ENCODE data around the gene SNTG2. TPM values are rescaled to one million over a fixed set of nuclear protein-coding genes. Genes with fewer than 3 reads are reported as not detected.
A peak's percentile ranks its signal among the peaks of the same experiment; 100 is the strongest.

SNTG2 gene
- total and polyA plus RNA-seq, 10 donors: 1.9 to 59.4 (median 18.3) TPM

GRCh38 chr2:1236606-1237005 is 286.0 kb downstream of the SNTG2 start:
- Histone ChIP-seq H3K27ac (no peak overlapping the region), H3K4me3 (no peak overlapping the region), H3K27me3 (replicated peaks in 1 of 7) (peaks cover 0 to 5% (median 0%) of the 10 kb centered on the region in 7 donors), H3K4me1 (peaks cover 0 to 40% (median 0%) of the 10 kb centered on the region in 6 donors), H3K36me3 (no peaks in the 10 kb centered on the region), H3K9me3 (no peaks in the 10 kb centered on the region)
- intact Hi-C loops (cut with DNase I; ENCODE audit: low total_unique reads): no loop called here
- DNase-seq: no peak
- no peak for TF ChIP-seq CTCF (IDR thresholded peaks at IDR 0.05 in 8 of 11, conservative IDR thresholded peaks at IDR 0.05 in 3 of 11)
- no peak for TF ChIP-seq POLR2A (IDR thresholded peaks at IDR 0.05)
- no peak for TF ChIP-seq POLR2AphosphoS5 (IDR thresholded peaks at IDR 0.05)
- 80 to 95% (median 90%) methylated on average over 1 of the region's 1 CpG for WGBS, 5 donors

- Histone ChIP-seq H3K27ac (no peak overlapping the region), H3K4me3 (no peak overlapping the region), H3K9me3 (no peaks in the 10 kb centered on the region), H3K36me3 (no peaks in the 10 kb centered on the region), H3K27me3 (replicated peaks in 1 of 7) (peaks cover 0 to 5% (median 0%) of the 10 kb centered on the region in 7 donors), H3K4me1 (peaks cover 0 to 43% (median 0%) of the 10 kb centered on the region in 6 donors)
- TF ChIP-seq POLR2A (IDR thresholded peaks at IDR 0.05) (no peak), CTCF (IDR thresholded peaks at IDR 0.05 in 8 of 11, conservative IDR thresholded peaks at IDR 0.05 in 3 of 11) (no peak), POLR2AphosphoS5 (IDR thresholded peaks at IDR 0.05) (no peak)
- no peak for DNase-seq
- 77 to 84% (median 82%) methylated on average over 8 to 18 of the region's 18 CpGs for WGBS, 5 donors
- intact Hi-C loops (cut with DNase I; ENCODE audit: low total_unique reads): no loop called here
Measured at GRCh38 chr2:1237783-1238182, 287.1 kb downstream of the SNTG2 start.

GRCh38 chr2:1238598-1239138 is 288.0 kb downstream of the SNTG2 start:
- Histone ChIP-seq H3K4me3 (no peak overlapping the region), H3K27ac (peak overlapping the region in 2 of 8 donors; percentile 55 to 60), H3K27me3 (replicated peaks in 1 of 7) (peaks cover 0 to 5% (median 0%) of the 10 kb centered on the region in 7 donors), H3K36me3 (no peaks in the 10 kb centered on the region), H3K4me1 (peaks cover 0 to 50% (median 0%) of the 10 kb centered on the region in 6 donors), H3K9me3 (no peaks in the 10 kb centered on the region)
- no peak for DNase-seq
- intact Hi-C loops (cut with DNase I; ENCODE audit: low total_unique reads): no loop called here
- TF ChIP-seq CTCF (IDR thresholded peaks at IDR 0.05 in 8 of 11, conservative IDR thresholded peaks at IDR 0.05 in 3 of 11) (no peak), POLR2A (IDR thresholded peaks at IDR 0.05) (no peak), POLR2AphosphoS5 (IDR thresholded peaks at IDR 0.05) (peak in 1 of 3 donors; percentile 6)
- 65 to 81% (median 70%) methylated on average over 14 of the region's 14 CpGs for WGBS, 5 donors

GRCh38 chr2:1245193-1245592 is 294.5 kb downstream of the SNTG2 start:
- Histone ChIP-seq H3K27me3 (replicated peaks in 1 of 7) (no peaks in the 10 kb centered on the region), H3K27ac (no peak overlapping the region), H3K4me1 (peaks cover 0 to 39% (median 2%) of the 10 kb centered on the region in 6 donors), H3K4me3 (no peak overlapping the region), H3K9me3 (no peaks in the 10 kb centered on the region), H3K36me3 (no peaks in the 10 kb centered on the region)
- WGBS, 5 donors: 88 to 97% (median 95%) methylated on average over 2 of the region's 2 CpGs
- intact Hi-C loops (cut with DNase I; ENCODE audit: low total_unique reads): no loop called here
- DNase-seq: no peak
- TF ChIP-seq POLR2AphosphoS5 (IDR thresholded peaks at IDR 0.05): no peak

Measured in spleen (tissue), 11 donors.